OCI-M2 (cell line): Measurements from ENCODE around the gene ATG9B.
"Not testable (repeated sequence)": the region's sequence is repeated elsewhere in the genome, so short reads cannot be mapped to it uniquely, and the experiment has no call there.

Experiments
- DNase-seq: peaks from one replicate; lab custom pipeline; 2025; ENCODE audit not compliant: unreplicated experiment; lab: John Stamatoyannopoulos, UW

Gene ATG9B

GRCh38 chr7:151017370-151017952 lies 6.8 kb downstream of the ATG9B start:
- no peak for DNase-seq

GRCh38 chr7:151016942-151017341 lies 7.4 kb downstream of the ATG9B start:
- no peak for DNase-seq

- DNase-seq = no peak
Measured at GRCh38 chr7:151016505-151016904, 7.8 kb downstream of the ATG9B start.

GRCh38 chr7:151015967-151016366 lies 8.3 kb downstream of the ATG9B start:
- no peak for DNase-seq

GRCh38 chr7:151014950-151015349 lies 9.3 kb downstream of the ATG9B start:
- DNase-seq = no peak

- DNase-seq = no peak
Measured at GRCh38 chr7:151013733-151014497, 10.4 kb downstream of the ATG9B start.

GRCh38 chr7:151013356-151013732 lies 10.9 kb downstream of the ATG9B start:
- no peak for DNase-seq

GRCh38 chr7:151012911-151013347 lies 11.4 kb downstream of the ATG9B start:
- DNase-seq = no peak

- no peak for DNase-seq
Measured at GRCh38 chr7:151012031-151012692, 12.1 kb downstream of the ATG9B start.

GRCh38 chr7:151011616-151012015 lies 12.7 kb downstream of the ATG9B start:
- DNase-seq = not testable (repeated sequence)

- no peak for DNase-seq
Measured at GRCh38 chr7:151011097-151011409, 13.2 kb downstream of the ATG9B start.

- peak; percentile 90 for DNase-seq
Measured at GRCh38 chr7:151010307-151011096, 13.8 kb downstream of the ATG9B start.

- no peak for DNase-seq
Measured at GRCh38 chr7:151010037-151010306, 14.3 kb downstream of the ATG9B start.

- no peak for DNase-seq
Measured at GRCh38 chr7:151009327-151010036, 14.8 kb downstream of the ATG9B start.

- peak; percentile 93 for DNase-seq
Measured at GRCh38 chr7:151008511-151009323, 15.6 kb downstream of the ATG9B start.

GRCh38 chr7:151008143-151008510 lies 16.2 kb downstream of the ATG9B start:
- peak; percentile 94 for DNase-seq

- no peak for DNase-seq
Measured at GRCh38 chr7:151007469-151007898, 16.8 kb downstream of the ATG9B start.

- DNase-seq = no peak
Measured at GRCh38 chr7:151006590-151007300, 17.5 kb downstream of the ATG9B start.

- DNase-seq = no peak
Measured at GRCh38 chr7:151005566-151005965, 18.7 kb downstream of the ATG9B start.

GRCh38 chr7:151003572-151003971 lies 20.7 kb downstream of the ATG9B start:
- no peak for DNase-seq
